Lower leg skin (tissue), 4 donors: ENCODE results near the gene SPACA7. TPM values are rescaled to one million over a fixed set of nuclear protein-coding genes. Genes with fewer than 3 reads are reported as not detected.

ENCODE experiments used
- DNase-seq, 2 donors: peaks; one replicate each; pipeline ENCODE4 v3.0.0-alpha.2; 2019; ENCODE audit warnings: low spot score in 2 of 2
- H3K4me3 ChIP-seq: fragments of 200-600 bp; sonication (generic); 2 replicates; pipeline ENCODE4 v1.5.1; 2017; ENCODE audit warnings: mild to moderate bottlenecking, low read depth; ENCODE audit not compliant: poor library complexity, severe bottlenecking
- CTCF ChIP-seq, 3 donors: fragments of 450-650 bp; IDR thresholded peaks; one replicate each; pipeline ENCODE4 v1.5.1; 2016; ENCODE audit warnings: antibody characterized with exemption in 3 of 3, mild to moderate bottlenecking in 3 of 3, moderate library complexity in 2 of 3
- POLR2A ChIP-seq, 2 donors: fragments of 450-650 bp; IDR thresholded peaks; one replicate each; pipeline ENCODE4 v1.6.1; 2016 to 2017; ENCODE audit warnings: antibody characterized with exemption in 2 of 2, mild to moderate bottlenecking in 1 of 2, moderate library complexity in 1 of 2
- WGBS, 2 donors: methylation state at CpG; one replicate each; pipeline ENCODE4 v1.1.5; 2018; 5-methylcytosine and 5-hydroxymethylcytosine counted together
- intact Hi-C: fragments of 100-400 bp; cut with DNase I; formaldehyde crosslinking; loops from one replicate; pipeline ENCODE4 v1.15.0; 2023; ENCODE audit warnings: low total_unique reads
- total RNA-seq, 4 donors: library from RNA; depleted of rRNA; stranded (reverse); fragments of >200 nt; gene quantifications; one replicate each; pipeline ENCODE4 v1.1.0, GENCODE V29; 2016

SPACA7 gene
- total RNA-seq, 4 donors from 2014 or later, result not detected

GRCh38 chr13:112341446-112341845 is 34.7 kb upstream of the SPACA7 start:
- intact Hi-C loops, result no loop called here
- TF ChIP-seq POLR2A (IDR thresholded peaks at IDR 0.05) (no peak), CTCF (IDR thresholded peaks at IDR 0.05) (no peak)
- DNase-seq, result no peak
- H3K4me3 ChIP-seq, result no peak overlapping the region
- 49 to 56% methylated on average over 2 to 3 of the region's 3 CpGs for WGBS, 2 donors

GRCh38 chr13:112341976-112342735 is 34.0 kb upstream of the SPACA7 start:
- H3K4me3 ChIP-seq, result no peak overlapping the region
- WGBS, 2 donors, result 75 to 78% methylated on average over 27 to 29 of the region's 29 CpGs
- no peak for TF ChIP-seq CTCF (IDR thresholded peaks at IDR 0.05)
- intact Hi-C loops, result no loop called here
- DNase-seq, result peak in 1 of 2 donors; percentile 59

- WGBS, 2 donors, result 74 to 93% methylated on average over 7 to 41 of the region's 50 CpGs
- DNase-seq, result peak in 1 of 2 donors; percentile 68
Observed at GRCh38 chr13:112342841-112343361, 33.3 kb upstream of the SPACA7 start.

GRCh38 chr13:112343591-112343990 is 32.6 kb upstream of the SPACA7 start:
- peak in 1 of 2 donors; percentile 79 for DNase-seq
- intact Hi-C loops, result no loop called here
- TF ChIP-seq CTCF (IDR thresholded peaks at IDR 0.05) (no peak), POLR2A (IDR thresholded peaks at IDR 0.05) (no peak)
- WGBS, 2 donors, result 83 to 84% methylated on average over 25 of the region's 25 CpGs
- H3K4me3 ChIP-seq, result no peak overlapping the region

More at GRCh38 chr13:112342841-112343361, 33.3 kb upstream of the SPACA7 start:
- TF ChIP-seq CTCF (IDR thresholded peaks at IDR 0.05) (no peak), POLR2A (IDR thresholded peaks at IDR 0.05) (no peak)
- H3K4me3 ChIP-seq, result no peak overlapping the region
- intact Hi-C loops, result no loop called here

GRCh38 chr13:112345826-112346172 is 30.4 kb upstream of the SPACA7 start:
- intact Hi-C loops, result no loop called here
- H3K4me3 ChIP-seq, result no peak overlapping the region
- TF ChIP-seq POLR2A (IDR thresholded peaks at IDR 0.05) (no peak), CTCF (IDR thresholded peaks at IDR 0.05) (no peak)
- 38 to 61% methylated on average over 6 to 7 of the region's 7 CpGs for WGBS, 2 donors
- peak in 1 of 2 donors; percentile 70 for DNase-seq
